GM12878 (cell line): Measurements from ENCODE around the gene PEX12. TPM values are rescaled to one million over a fixed set of nuclear protein-coding genes. Genes with fewer than 3 reads are reported as not detected.

Source experiments
- BHLHE40 ChIP-seq, 2 experiments: fragments of 450-650 bp in 1 of 2; IDR thresholded peaks; 2 replicates each; pipeline ENCODE4 v1.6.1; 2011 to 2017; ENCODE audit warnings: low read depth in 2 of 2, borderline replicate concordance in 1 of 2, improper control_type of control experiment in 1 of 2, low read length in 1 of 2, mild to moderate bottlenecking in 1 of 2
- EP300 ChIP-seq, 2 experiments: fragments of 150-350 bp in 1 of 2; IDR thresholded peaks; 2 replicates each; pipeline ENCODE4 v1.6.1; 2011 to 2012; ENCODE audit warnings: low read depth in 2 of 2, low read length in 2 of 2, borderline replicate concordance in 1 of 2, improper control_type of control experiment in 1 of 2, inconsistent platforms in 1 of 2; ENCODE audit not compliant: control insufficient read depth in 1 of 2
- ETV6 ChIP-seq, 2 experiments: fragments of 450-650 bp in 1 of 2; IDR thresholded peaks in 1 of 2; conservative IDR thresholded peaks in 1 of 2; 2 replicates each; pipeline ENCODE4 v1.6.1; 2014; ENCODE audit warnings: antibody characterized with exemption in 1 of 2, borderline replicate concordance in 1 of 2, low read depth in 1 of 2, mild to moderate bottlenecking in 1 of 2, moderate library complexity in 1 of 2
- JUND ChIP-seq: IDR thresholded peaks from 2 replicates; pipeline ENCODE4 v1.6.1; 2012; ENCODE audit warnings: low read depth, mild to moderate bottlenecking, low read length, improper control_type of control experiment, moderate library complexity
- KLF5 ChIP-seq: fragments of 450-650 bp; IDR thresholded peaks from 2 replicates; pipeline ENCODE4 v1.6.1; 2014; ENCODE audit warnings: mild to moderate bottlenecking; ENCODE audit not compliant: partially characterized antibody
- LARP7 ChIP-seq: fragments of 450-650 bp; IDR thresholded peaks from 2 replicates; pipeline ENCODE4 v1.6.1; 2017; ENCODE audit warnings: mild to moderate bottlenecking
- MTA2 ChIP-seq: fragments of 450-650 bp; IDR thresholded peaks from 2 replicates; pipeline ENCODE4 v1.6.1; 2016; ENCODE audit warnings: low read depth, mild to moderate bottlenecking, moderate library complexity
- NR2C1 ChIP-seq: fragments of 450-650 bp; IDR thresholded peaks from 2 replicates; pipeline ENCODE4 v1.6.1; 2017; ENCODE audit warnings: antibody characterized with exemption, mild to moderate bottlenecking, moderate library complexity
- NR2C2 ChIP-seq: IDR thresholded peaks from 2 replicates; pipeline ENCODE4 v1.6.1; 2011; ENCODE audit warnings: borderline replicate concordance, low read depth; ENCODE audit not compliant: control insufficient read depth, insufficient read length
- SRF ChIP-seq, 2 experiments: IDR thresholded peaks; 2 replicates each; pipeline ENCODE4 v1.6.1; 2011; ENCODE audit warnings: low read depth in 2 of 2, low read length in 2 of 2, mild to moderate bottlenecking in 1 of 2, moderate library complexity in 1 of 2
- TCF12 ChIP-seq: IDR thresholded peaks from 2 replicates; pipeline ENCODE4 v1.6.1; 2011; ENCODE audit warnings: low read depth, mild to moderate bottlenecking, low read length
- ZSCAN29 ChIP-seq: fragments of 450-650 bp; IDR thresholded peaks from 2 replicates; pipeline ENCODE4 v1.6.1; 2017; ENCODE audit warnings: mild to moderate bottlenecking, moderate library complexity
- polyA plus RNA-seq, 11 experiments: library from polyadenylated mRNA; depleted of rRNA in 4 of 11; unstranded in 6 of 11; stranded (reverse) in 5 of 11; fragments of >200 nt; fragmentation: Nextera tagmentation in 4 of 11; fragmentation: Illumina TruSeq in 1 of 11; extraction: Ambion mirVana in 4 of 11; extraction: Trizol in 1 of 11; gene quantifications; 1 replicate in 1 of 11; 2 replicates in 10 of 11; pipeline versions ENCODE4 v1.2.1 to v1.2.3, GENCODE V29; 2011 to 2016; ENCODE audit warnings: inconsistent platforms in 2 of 11, missing spikeins in 2 of 11, low read depth in 1 of 11
- total RNA-seq, 4 experiments: library from RNA; depleted of rRNA in 3 of 4; stranded (reverse); fragments of >200 nt in 3 of 4; fragmentation: Illumina TruSeq in 1 of 4; extraction: Trizol in 1 of 4; gene quantifications; 2 replicates each; pipeline versions ENCODE4 v1.2.1 to v1.2.3, GENCODE V29; 2013 to 2021
- TF ChIP-seq, protein P1 (sequence below): fragments of 450-650 bp; IDR thresholded peaks from 2 replicates; pipeline ENCODE4 v1.6.1; 2018; ENCODE audit warnings: borderline replicate concordance, mild to moderate bottlenecking; ENCODE audit not compliant: partially characterized antibody
- TF ChIP-seq, protein P2 (sequence below): IDR thresholded peaks from 2 replicates; pipeline ENCODE4 v1.6.1; 2011; ENCODE audit warnings: mild to moderate bottlenecking, low read depth, low read length, moderate library complexity; ENCODE audit not compliant: insufficient replicate concordance
- TF ChIP-seq, protein P3 (sequence below): fragments of 450-650 bp; IDR thresholded peaks from 2 replicates; pipeline ENCODE4 v1.6.1; 2017; ENCODE audit warnings: mild to moderate bottlenecking, moderate library complexity
- TF ChIP-seq, protein P4 (sequence below): IDR thresholded peaks from 2 replicates; pipeline ENCODE4 v1.6.1; 2011; ENCODE audit warnings: low read depth, low read length, improper control_type of control experiment, borderline replicate concordance
- TF ChIP-seq, protein P5 (sequence below): IDR thresholded peaks from 2 replicates; pipeline ENCODE4 v1.6.1; 2011; ENCODE audit warnings: borderline replicate concordance, low read depth, mild to moderate bottlenecking, moderate library complexity, mixed read lengths, low read length; ENCODE audit not compliant: insufficient read depth; ENCODE audit errors: extremely low read length

PEX12 gene
- total and polyA plus RNA-seq, 10 of the 15 experiments (the other 5 are each of a cell fraction or from before 2014, with no cell fraction given): 2.9 to 15.8 (median 4.6) TPM

DNA sequence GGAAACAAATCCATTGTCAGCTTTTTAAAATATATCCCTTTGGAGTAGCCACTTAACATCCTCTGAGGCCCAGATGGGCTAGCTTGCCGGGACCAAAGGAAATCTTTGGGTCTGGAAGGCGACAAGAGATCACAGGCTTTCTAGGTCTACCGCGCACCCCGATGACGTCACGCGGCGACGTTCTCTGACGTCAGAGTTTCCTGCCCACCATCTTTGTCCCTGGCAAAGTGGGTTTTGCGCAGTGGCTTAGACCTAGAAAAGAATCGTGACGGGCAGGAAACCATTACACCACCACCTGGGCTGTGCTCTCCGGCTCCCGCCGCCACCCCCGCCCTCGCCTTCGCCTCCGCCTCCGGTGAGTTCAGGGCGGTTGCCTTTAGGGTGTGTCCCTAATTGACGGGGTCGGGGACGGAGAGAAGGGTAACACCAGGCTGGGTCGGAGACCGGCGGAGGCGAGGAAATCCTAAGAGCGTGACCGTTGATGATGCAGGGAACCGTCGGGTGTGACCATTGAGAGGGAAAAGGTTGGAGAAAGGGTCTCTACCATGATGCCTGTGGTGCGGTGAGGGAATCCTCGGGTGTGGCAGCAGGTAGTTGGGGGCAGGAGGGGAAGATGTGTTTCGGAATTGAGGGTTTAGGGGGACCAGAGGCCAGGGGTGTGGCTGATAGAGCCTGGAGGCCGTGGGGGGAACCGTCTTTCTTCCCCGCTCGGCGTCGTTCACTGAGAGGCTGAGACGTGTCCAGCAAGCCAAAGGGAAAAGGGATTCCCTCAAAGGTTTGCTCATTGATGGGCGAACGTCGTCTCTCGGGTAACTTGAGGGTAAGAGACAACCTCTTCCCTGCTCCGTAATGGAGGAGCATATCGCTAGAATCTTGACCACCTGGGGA is 8.9 kb upstream of the PEX12 start, which contains the start of gene AP2B1 (continued):
- TF ChIP-seq, protein P1, sequence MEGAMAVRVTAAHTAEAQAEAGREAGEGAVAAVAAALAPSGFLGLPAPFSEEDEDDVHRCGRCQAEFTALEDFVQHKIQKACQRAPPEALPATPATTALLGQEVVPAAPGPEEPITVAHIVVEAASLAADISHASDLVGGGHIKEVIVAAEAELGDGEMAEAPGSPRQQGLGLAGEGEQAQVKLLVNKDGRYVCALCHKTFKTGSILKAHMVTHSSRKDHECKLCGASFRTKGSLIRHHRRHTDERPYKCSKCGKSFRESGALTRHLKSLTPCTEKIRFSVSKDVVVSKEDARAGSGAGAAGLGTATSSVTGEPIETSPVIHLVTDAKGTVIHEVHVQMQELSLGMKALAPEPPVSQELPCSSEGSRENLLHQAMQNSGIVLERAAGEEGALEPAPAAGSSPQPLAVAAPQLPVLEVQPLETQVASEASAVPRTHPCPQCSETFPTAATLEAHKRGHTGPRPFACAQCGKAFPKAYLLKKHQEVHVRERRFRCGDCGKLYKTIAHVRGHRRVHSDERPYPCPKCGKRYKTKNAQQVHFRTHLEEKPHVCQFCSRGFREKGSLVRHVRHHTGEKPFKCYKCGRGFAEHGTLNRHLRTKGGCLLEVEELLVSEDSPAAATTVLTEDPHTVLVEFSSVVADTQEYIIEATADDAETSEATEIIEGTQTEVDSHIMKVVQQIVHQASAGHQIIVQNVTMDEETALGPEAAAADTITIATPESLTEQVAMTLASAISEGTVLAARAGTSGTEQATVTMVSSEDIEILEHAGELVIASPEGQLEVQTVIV: peak; percentile 49
- TF ChIP-seq BHLHE40 (IDR thresholded peaks at IDR 0.05; ENCODE audit: borderline replicate concordance in 1 of 2, low read depth in 2 of 2, low read length in 1 of 2) (peak; percentile 70 to 84), KLF5 (no peak), EP300 (IDR thresholded peaks at IDR 0.05; ENCODE audit: borderline replicate concordance in 1 of 2, control insufficient read depth in 1 of 2, low read depth in 2 of 2, low read length in 2 of 2) (0 out of 4 replicates have a peak, but pooled peaks of 1 of the 2 experiments have one; percentile 62), ETV6 (conservative IDR thresholded peaks at IDR 0.05 in 1 of 2, IDR thresholded peaks at IDR 0.05 in 1 of 2; ENCODE audit: borderline replicate concordance in 1 of 2, low read depth in 1 of 2) (peak in 1 of 2 experiments; percentile 75; a peak in 1 of 4 replicates), MTA2 (peak; percentile 52), JUND (peak; percentile 84), TCF12 (0 out of 2 replicates have a peak, but pooled peaks have one; percentile 62), SRF (IDR thresholded peaks at IDR 0.05; ENCODE audit: low read depth in 2 of 2, low read length in 2 of 2) (peak; percentile 33 to 94; a peak in 3 of 4 replicates), ZSCAN29 (no peak), NR2C1 (peak; percentile 84), NR2C2 (no peak), LARP7 (peak; percentile 68; the same call in 1 of the 2 replicates)
- TF ChIP-seq, protein P2, sequence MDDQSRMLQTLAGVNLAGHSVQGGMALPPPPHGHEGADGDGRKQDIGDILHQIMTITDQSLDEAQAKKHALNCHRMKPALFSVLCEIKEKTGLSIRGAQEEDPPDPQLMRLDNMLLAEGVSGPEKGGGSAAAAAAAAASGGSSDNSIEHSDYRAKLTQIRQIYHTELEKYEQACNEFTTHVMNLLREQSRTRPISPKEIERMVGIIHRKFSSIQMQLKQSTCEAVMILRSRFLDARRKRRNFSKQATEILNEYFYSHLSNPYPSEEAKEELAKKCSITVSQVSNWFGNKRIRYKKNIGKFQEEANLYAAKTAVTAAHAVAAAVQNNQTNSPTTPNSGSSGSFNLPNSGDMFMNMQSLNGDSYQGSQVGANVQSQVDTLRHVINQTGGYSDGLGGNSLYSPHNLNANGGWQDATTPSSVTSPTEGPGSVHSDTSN: peak; percentile 10
- TF ChIP-seq, protein P3, sequence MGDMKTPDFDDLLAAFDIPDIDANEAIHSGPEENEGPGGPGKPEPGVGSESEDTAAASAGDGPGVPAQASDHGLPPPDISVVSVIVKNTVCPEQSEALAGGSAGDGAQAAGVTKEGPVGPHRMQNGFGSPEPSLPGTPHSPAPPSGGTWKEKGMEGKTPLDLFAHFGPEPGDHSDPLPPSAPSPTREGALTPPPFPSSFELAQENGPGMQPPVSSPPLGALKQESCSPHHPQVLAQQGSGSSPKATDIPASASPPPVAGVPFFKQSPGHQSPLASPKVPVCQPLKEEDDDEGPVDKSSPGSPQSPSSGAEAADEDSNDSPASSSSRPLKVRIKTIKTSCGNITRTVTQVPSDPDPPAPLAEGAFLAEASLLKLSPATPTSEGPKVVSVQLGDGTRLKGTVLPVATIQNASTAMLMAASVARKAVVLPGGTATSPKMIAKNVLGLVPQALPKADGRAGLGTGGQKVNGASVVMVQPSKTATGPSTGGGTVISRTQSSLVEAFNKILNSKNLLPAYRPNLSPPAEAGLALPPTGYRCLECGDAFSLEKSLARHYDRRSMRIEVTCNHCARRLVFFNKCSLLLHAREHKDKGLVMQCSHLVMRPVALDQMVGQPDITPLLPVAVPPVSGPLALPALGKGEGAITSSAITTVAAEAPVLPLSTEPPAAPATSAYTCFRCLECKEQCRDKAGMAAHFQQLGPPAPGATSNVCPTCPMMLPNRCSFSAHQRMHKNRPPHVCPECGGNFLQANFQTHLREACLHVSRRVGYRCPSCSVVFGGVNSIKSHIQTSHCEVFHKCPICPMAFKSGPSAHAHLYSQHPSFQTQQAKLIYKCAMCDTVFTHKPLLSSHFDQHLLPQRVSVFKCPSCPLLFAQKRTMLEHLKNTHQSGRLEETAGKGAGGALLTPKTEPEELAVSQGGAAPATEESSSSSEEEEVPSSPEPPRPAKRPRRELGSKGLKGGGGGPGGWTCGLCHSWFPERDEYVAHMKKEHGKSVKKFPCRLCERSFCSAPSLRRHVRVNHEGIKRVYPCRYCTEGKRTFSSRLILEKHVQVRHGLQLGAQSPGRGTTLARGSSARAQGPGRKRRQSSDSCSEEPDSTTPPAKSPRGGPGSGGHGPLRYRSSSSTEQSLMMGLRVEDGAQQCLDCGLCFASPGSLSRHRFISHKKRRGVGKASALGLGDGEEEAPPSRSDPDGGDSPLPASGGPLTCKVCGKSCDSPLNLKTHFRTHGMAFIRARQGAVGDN: peak; percentile 76
- TF ChIP-seq, protein P4, sequence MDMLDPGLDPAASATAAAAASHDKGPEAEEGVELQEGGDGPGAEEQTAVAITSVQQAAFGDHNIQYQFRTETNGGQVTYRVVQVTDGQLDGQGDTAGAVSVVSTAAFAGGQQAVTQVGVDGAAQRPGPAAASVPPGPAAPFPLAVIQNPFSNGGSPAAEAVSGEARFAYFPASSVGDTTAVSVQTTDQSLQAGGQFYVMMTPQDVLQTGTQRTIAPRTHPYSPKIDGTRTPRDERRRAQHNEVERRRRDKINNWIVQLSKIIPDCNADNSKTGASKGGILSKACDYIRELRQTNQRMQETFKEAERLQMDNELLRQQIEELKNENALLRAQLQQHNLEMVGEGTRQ: no peak
- TF ChIP-seq, protein P5, sequence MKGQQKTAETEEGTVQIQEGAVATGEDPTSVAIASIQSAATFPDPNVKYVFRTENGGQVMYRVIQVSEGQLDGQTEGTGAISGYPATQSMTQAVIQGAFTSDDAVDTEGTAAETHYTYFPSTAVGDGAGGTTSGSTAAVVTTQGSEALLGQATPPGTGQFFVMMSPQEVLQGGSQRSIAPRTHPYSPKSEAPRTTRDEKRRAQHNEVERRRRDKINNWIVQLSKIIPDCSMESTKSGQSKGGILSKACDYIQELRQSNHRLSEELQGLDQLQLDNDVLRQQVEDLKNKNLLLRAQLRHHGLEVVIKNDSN: no peak
